Upper lobe of left lung (tissue), 4 donors: ENCODE results near the gene PHOX2A.
A peak's percentile ranks its signal among the peaks of the same experiment; 100 is the strongest.

Experiments
- EP300 ChIP-seq, 4 donors: sonication (generic); formaldehyde crosslinking; IDR thresholded peaks; one replicate each; pipeline ENCODE4 v1.5.1; 2017; ENCODE audit warnings: antibody characterized with exemption in 4 of 4, control low read depth in 2 of 4
- POLR2A ChIP-seq, 4 donors: fragments of 450-650 bp; IDR thresholded peaks; one replicate each; pipeline ENCODE4 v1.5.1; 2016 to 2017; ENCODE audit warnings: antibody characterized with exemption in 4 of 4, mild to moderate bottlenecking in 2 of 4
- POLR2AphosphoS5 ChIP-seq, 2 donors: sonication (generic); formaldehyde crosslinking; IDR thresholded peaks; one replicate each; pipeline ENCODE4 v1.5.1; 2017; ENCODE audit warnings: antibody characterized with exemption in 2 of 2
- TF ChIP-seq, protein P1 (sequence below), 6 experiments: fragments of 450-650 bp in 4 of 6; fragments of 200-600 bp in 2 of 6; sonication (generic) in 2 of 6; IDR thresholded peaks; one replicate each; pipeline ENCODE4 v1.5.1; 2016 to 2019; ENCODE audit warnings: antibody characterized with exemption in 6 of 6

GRCh38 chr11:72225411-72225951 is 18.5 kb downstream of the PHOX2A start:
- TF ChIP-seq EP300 (IDR thresholded peaks at IDR 0.05), result no peak
- TF ChIP-seq POLR2AphosphoS5 (IDR thresholded peaks at IDR 0.05), result no peak
- TF ChIP-seq, protein P1, sequence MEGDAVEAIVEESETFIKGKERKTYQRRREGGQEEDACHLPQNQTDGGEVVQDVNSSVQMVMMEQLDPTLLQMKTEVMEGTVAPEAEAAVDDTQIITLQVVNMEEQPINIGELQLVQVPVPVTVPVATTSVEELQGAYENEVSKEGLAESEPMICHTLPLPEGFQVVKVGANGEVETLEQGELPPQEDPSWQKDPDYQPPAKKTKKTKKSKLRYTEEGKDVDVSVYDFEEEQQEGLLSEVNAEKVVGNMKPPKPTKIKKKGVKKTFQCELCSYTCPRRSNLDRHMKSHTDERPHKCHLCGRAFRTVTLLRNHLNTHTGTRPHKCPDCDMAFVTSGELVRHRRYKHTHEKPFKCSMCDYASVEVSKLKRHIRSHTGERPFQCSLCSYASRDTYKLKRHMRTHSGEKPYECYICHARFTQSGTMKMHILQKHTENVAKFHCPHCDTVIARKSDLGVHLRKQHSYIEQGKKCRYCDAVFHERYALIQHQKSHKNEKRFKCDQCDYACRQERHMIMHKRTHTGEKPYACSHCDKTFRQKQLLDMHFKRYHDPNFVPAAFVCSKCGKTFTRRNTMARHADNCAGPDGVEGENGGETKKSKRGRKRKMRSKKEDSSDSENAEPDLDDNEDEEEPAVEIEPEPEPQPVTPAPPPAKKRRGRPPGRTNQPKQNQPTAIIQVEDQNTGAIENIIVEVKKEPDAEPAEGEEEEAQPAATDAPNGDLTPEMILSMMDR (IDR thresholded peaks at IDR 0.05), result no peak
- peak in 1 of 4 donors; percentile 1 for TF ChIP-seq POLR2A (IDR thresholded peaks at IDR 0.05)
